ENCODE data around the gene FARS2. TPM values are rescaled to one million over a fixed set of nuclear protein-coding genes. Genes with fewer than 3 reads are reported as not detected.

Gene FARS2
- polyA plus RNA-seq, 1 of the 3 experiments (the other 2 are of a cell fraction), result 12.5 TPM

GRCh38 chr6:5745081-5745480 is 483.8 kb downstream of the FARS2 start:
- Histone ChIP-seq H3K9me3 (no peaks in the 10 kb centered on the region), H3K79me2 (ENCODE audit: insufficient read depth) (no peaks in the 10 kb centered on the region), H3K4me3 (ENCODE audit: low read depth in 2 of 2, low read length in 1 of 2) (no peak overlapping the region), H3K27ac (ENCODE audit: low read depth in 2 of 2, low read length in 1 of 2) (peak overlapping the region in 1 of 2 experiments; percentile 65; a peak in 1 of 4 replicates), H2AFZ (ENCODE audit: low read depth) (no peak overlapping the region), H3K27me3 (ENCODE audit: insufficient read depth) (no peaks in the 10 kb centered on the region), H4K20me1 (ENCODE audit: insufficient read depth) (no peaks in the 10 kb centered on the region), H3K9me2 (no peaks in the 10 kb centered on the region), H3K4me2 (no peak overlapping the region), H3F3A (replicated peaks; ENCODE audit: insufficient read depth) (no peaks in the 10 kb centered on the region), H3K4me1 (ENCODE audit: control insufficient read depth in 1 of 2, insufficient read depth in 2 of 2, low read depth in 1 of 2, low read length in 1 of 2) (peaks cover 0 to 61% of the 10 kb centered on the region in 2 experiments; a peak in 2 of 4 replicates), H3K9ac (no peak overlapping the region), H3K36me3 (replicated peaks in 1 of 2; ENCODE audit: control insufficient read depth in 1 of 2, insufficient read depth in 2 of 2, low read length in 1 of 2) (no peaks in the 10 kb centered on the region)
- WGBS (ENCODE audit: low lambda C conversion rate), result 91% methylated on average over 2 of the region's 2 CpGs
- CTCF ChIA-PET, result interaction anchor here (3.3 kb wide), 1 partner anchor 274 kb away, joined by 17 read pairs; no protein-coding TSS in a partner anchor
- POLR2A ChIA-PET, result no interaction called here
- TF ChIP-seq SIN3A (IDR thresholded peaks at IDR 0.05; ENCODE audit: borderline replicate concordance, low read depth, low read length) (no peak), YY1 (IDR thresholded peaks at IDR 0.05; ENCODE audit: low read depth) (no peak), RCOR1 (IDR thresholded peaks at IDR 0.05; ENCODE audit: low read length) (0 out of 2 replicates have a peak, but pooled peaks have one; percentile 19), EP300 (IDR thresholded peaks at IDR 0.05; ENCODE audit: borderline replicate concordance in 1 of 2, low read depth in 1 of 2, low read length in 1 of 2) (peak in 1 of 2 experiments; percentile 35; a peak in 1 of 4 replicates)
- DNase-seq, result no peak

GRCh38 chr6:5746053-5746758 is 484.9 kb downstream of the FARS2 start:
- Histone ChIP-seq H3K9me2 (no peaks in the 10 kb centered on the region), H3K9me3 (no peaks in the 10 kb centered on the region), H3K36me3 (replicated peaks in 1 of 2; ENCODE audit: control insufficient read depth in 1 of 2, insufficient read depth in 2 of 2, low read length in 1 of 2) (no peaks in the 10 kb centered on the region), H3K9ac (no peak overlapping the region), H3F3A (replicated peaks; ENCODE audit: insufficient read depth) (no peaks in the 10 kb centered on the region), H3K4me1 (ENCODE audit: control insufficient read depth in 1 of 2, insufficient read depth in 2 of 2, low read depth in 1 of 2, low read length in 1 of 2) (peaks cover 2 to 62% of the 10 kb centered on the region in 2 experiments; a peak in 3 of 4 replicates), H3K4me3 (ENCODE audit: low read depth in 2 of 2, low read length in 1 of 2) (no peak overlapping the region), H4K20me1 (ENCODE audit: insufficient read depth) (no peaks in the 10 kb centered on the region), H3K27me3 (ENCODE audit: insufficient read depth) (no peaks in the 10 kb centered on the region), H3K4me2 (no peak overlapping the region), H3K79me2 (ENCODE audit: insufficient read depth) (no peaks in the 10 kb centered on the region), H2AFZ (ENCODE audit: low read depth) (no peak overlapping the region), H3K27ac (ENCODE audit: low read depth in 2 of 2, low read length in 1 of 2) (peak overlapping the region in 1 of 2 experiments; percentile 25; a peak in 1 of 4 replicates)
- POLR2A ChIA-PET, result no interaction called here
- 83% methylated on average over 12 of the region's 12 CpGs for WGBS (ENCODE audit: low lambda C conversion rate)
- no peak for TF ChIP-seq TCF12 (IDR thresholded peaks at IDR 0.05)
- 0 out of 2 replicates have a peak, but pooled peaks have one; percentile 9 for TF ChIP-seq SMC3 (IDR thresholded peaks at IDR 0.05; ENCODE audit: low read depth, low read length)
- no peak for TF ChIP-seq FOXM1 (IDR thresholded peaks at IDR 0.05; ENCODE audit: low read depth)
- peak; percentile 46 for TF ChIP-seq RAD21 (IDR thresholded peaks at IDR 0.05; ENCODE audit: low read length)
- TF ChIP-seq, protein P1, sequence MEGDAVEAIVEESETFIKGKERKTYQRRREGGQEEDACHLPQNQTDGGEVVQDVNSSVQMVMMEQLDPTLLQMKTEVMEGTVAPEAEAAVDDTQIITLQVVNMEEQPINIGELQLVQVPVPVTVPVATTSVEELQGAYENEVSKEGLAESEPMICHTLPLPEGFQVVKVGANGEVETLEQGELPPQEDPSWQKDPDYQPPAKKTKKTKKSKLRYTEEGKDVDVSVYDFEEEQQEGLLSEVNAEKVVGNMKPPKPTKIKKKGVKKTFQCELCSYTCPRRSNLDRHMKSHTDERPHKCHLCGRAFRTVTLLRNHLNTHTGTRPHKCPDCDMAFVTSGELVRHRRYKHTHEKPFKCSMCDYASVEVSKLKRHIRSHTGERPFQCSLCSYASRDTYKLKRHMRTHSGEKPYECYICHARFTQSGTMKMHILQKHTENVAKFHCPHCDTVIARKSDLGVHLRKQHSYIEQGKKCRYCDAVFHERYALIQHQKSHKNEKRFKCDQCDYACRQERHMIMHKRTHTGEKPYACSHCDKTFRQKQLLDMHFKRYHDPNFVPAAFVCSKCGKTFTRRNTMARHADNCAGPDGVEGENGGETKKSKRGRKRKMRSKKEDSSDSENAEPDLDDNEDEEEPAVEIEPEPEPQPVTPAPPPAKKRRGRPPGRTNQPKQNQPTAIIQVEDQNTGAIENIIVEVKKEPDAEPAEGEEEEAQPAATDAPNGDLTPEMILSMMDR (IDR thresholded peaks at IDR 0.05), result 0 out of 2 replicates have a peak, but pooled peaks have one; percentile 16
- TF ChIP-seq ELF1 (IDR thresholded peaks at IDR 0.05), result no peak
- no peak for TF ChIP-seq YY1 (IDR thresholded peaks at IDR 0.05; ENCODE audit: low read depth)
- peak; percentile 47 for DNase-seq
- CTCF ChIA-PET, result interaction anchor here (0.9 to 2.1 kb wide), 3 partner anchors 10 to 82 kb away, joined by 3 to 6 read pairs (median 4); no protein-coding TSS in a partner anchor
